Astrocyte (in vitro differentiated cells and primary cell): ENCODE measurements around the gene RPUSD1. TPM values are rescaled to one million over a fixed set of nuclear protein-coding genes. Genes with fewer than 3 reads are reported as not detected.

Experiments used
- DNase-seq: peaks from one replicate; pipeline ENCODE4 v3.0.0-alpha.2; 2010; ENCODE audit warnings: low read depth
- FAIRE-seq: peaks from 2 replicates; lab custom pipeline; 2011; peaks lifted over from hg19 to GRCh38; lab: Jason Lieb, UNC
- H2AFZ ChIP-seq: 2 replicates; pipeline ENCODE4 v1.6.0; 2012; ENCODE audit warnings: low read depth, low read length, inconsistent platforms
- H3K27ac ChIP-seq: 2 replicates; pipeline ENCODE4 v1.5.1; 2011; ENCODE audit warnings: low read depth, low read length, inconsistent platforms
- H3K27me3 ChIP-seq: 2 replicates; pipeline ENCODE4 v1.6.0; 2011; ENCODE audit warnings: low read length, inconsistent platforms; ENCODE audit not compliant: insufficient read depth
- H3K36me3 ChIP-seq: 2 replicates; pipeline ENCODE4 v1.5.1; 2011; ENCODE audit warnings: low read length, inconsistent platforms; ENCODE audit not compliant: insufficient read depth
- H3K4me1 ChIP-seq: 2 replicates; pipeline ENCODE4 v1.5.1; 2011; ENCODE audit warnings: low read length, inconsistent platforms; ENCODE audit not compliant: insufficient read depth
- H3K4me2 ChIP-seq: 2 replicates; pipeline ENCODE4 v1.6.0; 2012; ENCODE audit warnings: low read length, inconsistent platforms
- H3K4me3 ChIP-seq: 2 replicates; pipeline ENCODE4 v1.5.1; 2011; ENCODE audit warnings: low read depth, mild to moderate bottlenecking, low read length, inconsistent platforms; ENCODE audit not compliant: insufficient read depth
- H3K79me2 ChIP-seq: 2 replicates; pipeline ENCODE4 v1.6.0; 2012; ENCODE audit warnings: mild to moderate bottlenecking, low read length, inconsistent platforms; ENCODE audit not compliant: insufficient read depth
- H3K9ac ChIP-seq: 2 replicates; pipeline ENCODE4 v1.6.0; 2012; ENCODE audit warnings: mild to moderate bottlenecking, low read length, inconsistent platforms
- H3K9me3 ChIP-seq: 2 replicates; pipeline ENCODE4 v1.5.1; 2012; ENCODE audit warnings: low read depth, mild to moderate bottlenecking, low read length, inconsistent platforms; ENCODE audit not compliant: insufficient read depth
- H4K20me1 ChIP-seq: 2 replicates; pipeline ENCODE4 v1.6.0; 2012; ENCODE audit warnings: low read length, inconsistent platforms; ENCODE audit not compliant: insufficient read depth
- H3K27ac Mint-ChIP-seq: one replicate; pipeline ENCODE4 v1.8.0; 2021; ENCODE audit warnings: mild to moderate bottlenecking, mixed read lengths; ENCODE audit not compliant: unreplicated experiment
- H3K27me3 Mint-ChIP-seq: one replicate; pipeline ENCODE4 v1.8.0; 2021; ENCODE audit warnings: low read depth, mixed read lengths; ENCODE audit not compliant: unreplicated experiment
- H3K36me3 Mint-ChIP-seq: one replicate; pipeline ENCODE4 v1.8.0; 2021; ENCODE audit warnings: low read depth, mixed read lengths; ENCODE audit not compliant: unreplicated experiment
- H3K4me1 Mint-ChIP-seq: one replicate; pipeline ENCODE4 v1.8.0; 2021; ENCODE audit warnings: low read depth, mixed read lengths; ENCODE audit not compliant: unreplicated experiment
- H3K4me3 Mint-ChIP-seq: one replicate; pipeline ENCODE4 v1.8.0; 2021; ENCODE audit warnings: mild to moderate bottlenecking, moderate library complexity, mixed read lengths; ENCODE audit not compliant: unreplicated experiment
- H3K9me3 Mint-ChIP-seq: one replicate; pipeline ENCODE4 v1.8.0; 2021; ENCODE audit warnings: mild to moderate bottlenecking, mixed read lengths; ENCODE audit not compliant: unreplicated experiment
- CTCF ChIP-seq: IDR thresholded peaks from 2 replicates; pipeline ENCODE4 v1.5.1; 2011; ENCODE audit warnings: low read depth, mild to moderate bottlenecking, inconsistent platforms, low read length, moderate library complexity; ENCODE audit not compliant: insufficient read depth
- EZH2 ChIP-seq: IDR thresholded peaks from 2 replicates; pipeline ENCODE4 v1.6.1; 2012; ENCODE audit warnings: mild to moderate bottlenecking, low read length, inconsistent platforms; ENCODE audit not compliant: insufficient read depth
- total RNA-seq: library from RNA; stranded (reverse); gene quantifications from 2 replicates; pipeline ENCODE4 v1.2.1, GENCODE V29; 2021

RPUSD1 gene
- total RNA-seq, 1 donor from 2014 or later = 28.8 TPM

- H3K4me2 ChIP-seq = no peak overlapping the region
- H2AFZ ChIP-seq = no peak overlapping the region
- Mint-ChIP-seq H3K27me3 (no peaks in the 10 kb centered on the region), H3K36me3 (peaks cover 4% of the 10 kb centered on the region), H3K27ac (no peak overlapping the region), H3K4me3 (no peak overlapping the region), H3K4me1 (no peaks in the 10 kb centered on the region), H3K9me3 (no peaks in the 10 kb centered on the region)
- FAIRE-seq (no peak), DNase-seq (no peak)
- TF ChIP-seq CTCF (no peak), EZH2 (no peak)
- H3K36me3 ChIP-seq = no peaks in the 10 kb centered on the region
- no peak overlapping the region for H3K4me3 ChIP-seq
- no peak overlapping the region for H3K27ac ChIP-seq
- H3K9me3 ChIP-seq = no peaks in the 10 kb centered on the region
- no peak overlapping the region for H3K9ac ChIP-seq
- H3K27me3 ChIP-seq = peaks cover 19% of the 10 kb centered on the region
- H3K79me2 ChIP-seq = no peaks in the 10 kb centered on the region
- H4K20me1 ChIP-seq = peaks cover 6% of the 10 kb centered on the region
- no peaks in the 10 kb centered on the region for H3K4me1 ChIP-seq
Observed at GRCh38 chr16:801584-802363, 13.6 kb upstream of the RPUSD1 start.

- Histone ChIP-seq H3K9ac (no peak overlapping the region), H3K4me3 (no peak overlapping the region), H3K36me3 (no peaks in the 10 kb centered on the region), H3K79me2 (no peaks in the 10 kb centered on the region), H3K4me1 (no peaks in the 10 kb centered on the region), H3K4me2 (no peak overlapping the region), H2AFZ (no peak overlapping the region), H3K27me3 (peaks cover 19% of the 10 kb centered on the region), H4K20me1 (peaks cover 6% of the 10 kb centered on the region), H3K27ac (no peak overlapping the region), H3K9me3 (no peaks in the 10 kb centered on the region)
- no peak overlapping the region for H3K27ac Mint-ChIP-seq
- TF ChIP-seq CTCF (no peak), EZH2 (peak; percentile 25)
- no peaks in the 10 kb centered on the region for H3K4me1 Mint-ChIP-seq
- no peaks in the 10 kb centered on the region for H3K27me3 Mint-ChIP-seq
- FAIRE-seq (no peak), DNase-seq (no peak)
- no peaks in the 10 kb centered on the region for H3K9me3 Mint-ChIP-seq
- H3K36me3 Mint-ChIP-seq = peaks cover 4% of the 10 kb centered on the region
- H3K4me3 Mint-ChIP-seq = no peak overlapping the region
Observed at GRCh38 chr16:800834-801511, 12.8 kb upstream of the RPUSD1 start.
